Measurements from ENCODE around the gene ELMO3. TPM values are rescaled to one million over a fixed set of nuclear protein-coding genes. Genes with fewer than 3 reads are reported as not detected.

ELMO3 gene
- total RNA-seq, 6 donors from 2014 or later, result 17.4 to 26.2 (median 24.4) TPM

GRCh38 chr16:67206129-67206837 lies 7.4 kb downstream of the ELMO3 start:
- Histone ChIP-seq H3K4me3 (no peak overlapping the region), H3K4me1 (peaks cover 0 to 6% (median 4%) of the 10 kb centered on the region in 4 donors), H3K36me3 (peaks cover 17 to 48% (median 33%) of the 10 kb centered on the region in 4 donors), H3K27me3 (no peaks in the 10 kb centered on the region), H3K9me3 (no peaks in the 10 kb centered on the region), H3K27ac (no peak overlapping the region)
- TF ChIP-seq EP300 (IDR thresholded peaks at IDR 0.05) (no peak), CTCF (IDR thresholded peaks at IDR 0.05) (no peak), POLR2AphosphoS5 (IDR thresholded peaks at IDR 0.05) (no peak), POLR2A (IDR thresholded peaks at IDR 0.05) (no peak)
- DNase-seq (no peak), ATAC-seq (ENCODE audit: low FRiP score in 2 of 2) (no peak)
- 91 to 94% methylated on average over 6 to 8 of the region's 8 CpGs for WGBS, 2 donors

- Histone ChIP-seq H3K4me1 (peaks cover 0 to 6% (median 4%) of the 10 kb centered on the region in 4 donors), H3K9me3 (no peaks in the 10 kb centered on the region), H3K27me3 (no peaks in the 10 kb centered on the region), H3K36me3 (peaks cover 16 to 43% (median 27%) of the 10 kb centered on the region in 4 donors), H3K4me3 (no peak overlapping the region), H3K27ac (peak overlapping the region in 1 of 4 donors; percentile 27)
- DNase-seq, result no peak
- TF ChIP-seq CTCF (IDR thresholded peaks at IDR 0.05) (no peak), EP300 (IDR thresholded peaks at IDR 0.05) (no peak), POLR2A (IDR thresholded peaks at IDR 0.05) (no peak), POLR2AphosphoS5 (IDR thresholded peaks at IDR 0.05) (no peak)
- WGBS, 2 donors, result 74 to 94% methylated on average over 3 of the region's 3 CpGs
- ATAC-seq (ENCODE audit: low FRiP score in 2 of 2), result no peak
Observed at GRCh38 chr16:67206838-67207248, 7.9 kb downstream of the ELMO3 start.

GRCh38 chr16:67207249-67208091 lies 8.5 kb downstream of the ELMO3 start:
- ATAC-seq (ENCODE audit: low FRiP score in 2 of 2), result no peak
- H3K27me3 ChIP-seq, result no peaks in the 10 kb centered on the region
- peak in 1 of 2 donors; percentile 75 for DNase-seq
- peak overlapping the region in 1 of 4 donors; percentile 27 for H3K27ac ChIP-seq
- WGBS, 2 donors, result 70 to 80% methylated on average over 2 to 21 of the region's 21 CpGs
- H3K36me3 ChIP-seq, result peaks cover 10 to 37% (median 21%) of the 10 kb centered on the region in 4 donors
- no peak overlapping the region for H3K4me3 ChIP-seq
- H3K4me1 ChIP-seq, result peaks cover 0 to 6% (median 4%) of the 10 kb centered on the region in 4 donors
- H3K9me3 ChIP-seq, result no peaks in the 10 kb centered on the region
- no peak for TF ChIP-seq CTCF (IDR thresholded peaks at IDR 0.05)
- no peak for TF ChIP-seq POLR2A (IDR thresholded peaks at IDR 0.05)
- TF ChIP-seq POLR2AphosphoS5 (IDR thresholded peaks at IDR 0.05), result no peak
- TF ChIP-seq EP300 (IDR thresholded peaks at IDR 0.05), result no peak

- Histone ChIP-seq H3K27ac (no peak overlapping the region), H3K27me3 (no peaks in the 10 kb centered on the region), H3K36me3 (peaks cover 5 to 28% (median 13%) of the 10 kb centered on the region in 4 donors), H3K4me1 (peaks cover 0 to 11% (median 4%) of the 10 kb centered on the region in 4 donors), H3K9me3 (no peaks in the 10 kb centered on the region), H3K4me3 (no peak overlapping the region)
- TF ChIP-seq CTCF (IDR thresholded peaks at IDR 0.05) (no peak), POLR2A (IDR thresholded peaks at IDR 0.05) (no peak), POLR2AphosphoS5 (IDR thresholded peaks at IDR 0.05) (no peak), EP300 (IDR thresholded peaks at IDR 0.05) (no peak)
- DNase-seq (no peak), ATAC-seq (ENCODE audit: low FRiP score in 2 of 2) (no peak)
- 90 to 95% methylated on average over 6 to 11 of the region's 11 CpGs for WGBS, 2 donors
Observed at GRCh38 chr16:67208154-67208896, 9.4 kb downstream of the ELMO3 start.

Measured in upper lobe of left lung (tissue), 6 donors.